ENCODE results near the gene KRTAP9-9. TPM values are rescaled to one million over a fixed set of nuclear protein-coding genes. Genes with fewer than 3 reads are reported as not detected.
A peak's percentile ranks its signal among the peaks of the same experiment; 100 is the strongest.

Gene KRTAP9-9
- total RNA-seq, 1 donor from 2014 or later: not detected

GRCh38 chr17:41254861-41255260 is 323 bp upstream of the KRTAP9-9 start:
- Mint-ChIP-seq H3K4me3 (ENCODE audit: unreplicated experiment) (no peak overlapping the region), H3K36me3 (ENCODE audit: low read depth, unreplicated experiment) (no peaks in the 10 kb centered on the region)
- no peak overlapping the region for H3K9ac ChIP-seq (ENCODE audit: low read length)

DNA sequence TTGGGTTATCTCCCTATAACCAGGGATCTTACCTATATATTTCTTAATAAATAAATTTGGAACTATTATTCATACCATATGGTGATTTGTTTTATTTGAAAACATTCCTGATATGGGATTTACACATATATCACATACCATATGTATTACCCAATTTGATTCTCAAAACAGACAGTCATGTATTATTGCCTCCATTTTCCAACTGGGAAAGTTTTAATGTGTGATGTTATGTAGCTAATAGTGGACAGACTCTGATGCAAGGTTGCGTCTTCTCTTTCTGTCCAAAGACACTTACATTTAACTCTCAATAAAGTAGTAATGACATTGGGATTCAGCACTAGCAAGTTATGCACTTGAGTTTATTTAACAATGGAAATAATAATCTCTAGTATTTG is 1.1 kb downstream of the KRTAP9-9 start:
- Histone ChIP-seq H4K20me1 (ENCODE audit: insufficient read depth, low read length) (no peaks in the 10 kb centered on the region), H3K79me2 (ENCODE audit: insufficient read depth, low read length) (no peaks in the 10 kb centered on the region), H3K4me1 (ENCODE audit: insufficient read depth, low read length) (no peaks in the 10 kb centered on the region), H3K9ac (ENCODE audit: low read length) (no peak overlapping the region), H3K9me3 (ENCODE audit: insufficient read depth, low read depth, low read length) (no peaks in the 10 kb centered on the region), H2AFZ (ENCODE audit: low read depth, low read length) (no peak overlapping the region), H3K4me2 (ENCODE audit: low read length) (no peak overlapping the region), H3K27ac (ENCODE audit: low read depth, low read length) (no peak overlapping the region), H3K27me3 (ENCODE audit: insufficient read depth, low read length) (no peaks in the 10 kb centered on the region), H3K36me3 (ENCODE audit: insufficient read depth, low read length) (no peaks in the 10 kb centered on the region), H3K4me3 (ENCODE audit: insufficient read depth, low read depth, low read length) (no peak overlapping the region)
- TF ChIP-seq CTCF (IDR thresholded peaks at IDR 0.05; ENCODE audit: insufficient read depth, low read depth, low read length): no peak
- Mint-ChIP-seq H3K4me3 (ENCODE audit: unreplicated experiment) (no peak overlapping the region), H3K36me3 (ENCODE audit: low read depth, unreplicated experiment) (no peaks in the 10 kb centered on the region), H3K27ac (ENCODE audit: unreplicated experiment) (no peak overlapping the region), H3K9me3 (ENCODE audit: unreplicated experiment) (no peaks in the 10 kb centered on the region), H3K4me1 (ENCODE audit: low read depth, unreplicated experiment) (peaks cover 2% of the 10 kb centered on the region), H3K27me3 (ENCODE audit: low read depth, unreplicated experiment) (peaks cover 34% of the 10 kb centered on the region)
- DNase-seq (ENCODE audit: low read depth) (no peak), FAIRE-seq (peak; percentile 5)

More at GRCh38 chr17:41254861-41255260, 323 bp upstream of the KRTAP9-9 start:
- H3K36me3 ChIP-seq (ENCODE audit: insufficient read depth, low read length): no peaks in the 10 kb centered on the region
- H3K27me3 ChIP-seq (ENCODE audit: insufficient read depth, low read length): no peaks in the 10 kb centered on the region
- no peak overlapping the region for H3K4me2 ChIP-seq (ENCODE audit: low read length)
- H3K9me3 Mint-ChIP-seq (ENCODE audit: unreplicated experiment): no peaks in the 10 kb centered on the region
- no peak for FAIRE-seq
- H3K4me3 ChIP-seq (ENCODE audit: insufficient read depth, low read depth, low read length): no peak overlapping the region
- peaks cover 38% of the 10 kb centered on the region for H3K27me3 Mint-ChIP-seq (ENCODE audit: low read depth, unreplicated experiment)
- no peaks in the 10 kb centered on the region for H4K20me1 ChIP-seq (ENCODE audit: insufficient read depth, low read length)
- no peak overlapping the region for H2AFZ ChIP-seq (ENCODE audit: low read depth, low read length)
- H3K9me3 ChIP-seq (ENCODE audit: insufficient read depth, low read depth, low read length): no peaks in the 10 kb centered on the region
- H3K27ac ChIP-seq (ENCODE audit: low read depth, low read length): no peak overlapping the region
- no peaks in the 10 kb centered on the region for H3K79me2 ChIP-seq (ENCODE audit: insufficient read depth, low read length)
- H3K4me1 ChIP-seq (ENCODE audit: insufficient read depth, low read length): no peaks in the 10 kb centered on the region
- TF ChIP-seq CTCF (IDR thresholded peaks at IDR 0.05; ENCODE audit: insufficient read depth, low read depth, low read length) (no peak), EZH2 (IDR thresholded peaks at IDR 0.05; ENCODE audit: insufficient read depth, low read length) (no peak)
- no peak overlapping the region for H3K27ac Mint-ChIP-seq (ENCODE audit: unreplicated experiment)
- DNase-seq (ENCODE audit: low read depth): no peak
- H3K4me1 Mint-ChIP-seq (ENCODE audit: low read depth, unreplicated experiment): no peaks in the 10 kb centered on the region

DNA sequence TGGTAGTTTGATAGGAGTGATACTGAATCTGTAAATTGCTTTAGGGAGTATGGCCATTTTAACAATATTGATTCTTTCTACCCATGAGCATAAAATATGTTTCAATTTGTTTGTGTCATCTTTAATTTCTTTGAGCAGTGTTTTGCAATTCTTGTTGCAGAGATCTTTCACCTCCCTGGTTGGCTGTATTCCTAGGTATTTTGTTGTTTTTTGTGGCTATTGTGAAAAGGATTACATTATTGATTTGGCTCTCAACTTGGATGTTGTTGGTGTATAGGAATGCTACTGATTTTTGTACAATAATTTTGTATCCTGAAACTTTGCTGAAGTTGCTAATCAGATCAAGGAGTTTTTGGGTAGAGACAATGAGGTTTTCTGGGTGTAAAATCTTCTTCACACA is 3.2 kb downstream of the KRTAP9-9 start:
- no peak overlapping the region for H3K27ac Mint-ChIP-seq (ENCODE audit: unreplicated experiment)
- no peaks in the 10 kb centered on the region for H3K9me3 Mint-ChIP-seq (ENCODE audit: unreplicated experiment)
- H3K9me3 ChIP-seq (ENCODE audit: insufficient read depth, low read depth, low read length): no peaks in the 10 kb centered on the region
- H3K4me1 Mint-ChIP-seq (ENCODE audit: low read depth, unreplicated experiment): peaks cover 2% of the 10 kb centered on the region
- H3K79me2 ChIP-seq (ENCODE audit: insufficient read depth, low read length): no peaks in the 10 kb centered on the region
- H4K20me1 ChIP-seq (ENCODE audit: insufficient read depth, low read length): no peaks in the 10 kb centered on the region
- H3K27me3 Mint-ChIP-seq (ENCODE audit: low read depth, unreplicated experiment): peaks cover 29% of the 10 kb centered on the region
- H3K4me2 ChIP-seq (ENCODE audit: low read length): no peak overlapping the region
- no peak for FAIRE-seq
- H3K9ac ChIP-seq (ENCODE audit: low read length): no peak overlapping the region
- no peak overlapping the region for H3K27ac ChIP-seq (ENCODE audit: low read depth, low read length)
- TF ChIP-seq CTCF (IDR thresholded peaks at IDR 0.05; ENCODE audit: insufficient read depth, low read depth, low read length): no peak
- TF ChIP-seq EZH2 (IDR thresholded peaks at IDR 0.05; ENCODE audit: insufficient read depth, low read length): no peak
- H3K36me3 ChIP-seq (ENCODE audit: insufficient read depth, low read length): no peaks in the 10 kb centered on the region
- no peaks in the 10 kb centered on the region for H3K36me3 Mint-ChIP-seq (ENCODE audit: low read depth, unreplicated experiment)
- H2AFZ ChIP-seq (ENCODE audit: low read depth, low read length): no peak overlapping the region
- DNase-seq (ENCODE audit: low read depth): no peak
- H3K4me3 Mint-ChIP-seq (ENCODE audit: unreplicated experiment): no peak overlapping the region
- H3K27me3 ChIP-seq (ENCODE audit: insufficient read depth, low read length): peaks cover 2% of the 10 kb centered on the region
- no peaks in the 10 kb centered on the region for H3K4me1 ChIP-seq (ENCODE audit: insufficient read depth, low read length)
- H3K4me3 ChIP-seq (ENCODE audit: insufficient read depth, low read depth, low read length): no peak overlapping the region

Measured in astrocyte (in vitro differentiated cells and primary cell).